ENCODE measurements around the gene RPS25. TPM values are rescaled to one million over a fixed set of nuclear protein-coding genes. Genes with fewer than 3 reads are reported as not detected.
A peak's percentile ranks its signal among the peaks of the same experiment; 100 is the strongest.

Gene RPS25
- total RNA-seq, result 1,000 to 10,000 TPM in 1 of 4 donors, 100 to 1,000 TPM in 3; 220 to 1,105 (median 540) TPM

DNA sequence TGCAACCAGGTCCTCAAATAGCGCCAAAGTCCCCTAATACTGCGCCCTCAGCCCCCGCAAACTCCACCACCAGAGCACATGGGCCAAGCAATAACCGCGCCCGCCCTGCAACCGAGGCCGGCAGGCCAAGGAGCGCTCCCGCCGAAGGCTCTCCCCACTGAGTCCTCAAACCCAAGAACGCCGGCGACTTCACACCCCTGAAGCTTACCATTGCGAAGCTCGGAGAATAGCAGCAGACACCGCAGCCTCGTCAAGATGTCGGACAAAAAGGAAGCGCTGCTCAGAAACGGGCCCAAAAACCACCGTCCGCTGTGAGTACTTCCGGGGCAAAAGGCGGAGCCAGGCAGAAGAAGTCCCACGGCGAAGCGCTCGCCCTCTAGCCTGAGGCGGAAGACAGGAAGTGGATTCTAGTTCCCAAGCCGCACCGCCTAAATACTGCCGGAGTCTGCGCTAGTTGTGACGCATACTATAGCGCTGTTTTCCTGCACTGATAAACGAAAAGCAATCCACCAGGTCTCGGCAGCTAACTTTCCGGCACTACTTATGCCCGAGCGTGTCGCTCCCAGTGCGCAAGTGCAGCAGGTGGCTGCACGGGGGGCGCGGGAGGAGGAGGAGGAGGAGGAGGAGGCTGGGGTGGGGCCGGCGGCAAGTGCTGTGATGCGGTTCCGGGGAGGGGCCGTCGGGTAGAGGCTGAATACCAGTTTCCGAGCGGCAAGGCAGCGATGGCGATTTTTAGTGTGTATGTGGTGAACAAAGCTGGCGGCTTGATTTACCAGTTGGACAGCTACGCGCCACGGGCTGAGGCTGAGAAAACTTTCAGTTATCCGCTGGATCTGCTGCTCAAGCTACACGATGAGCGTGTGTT, at the start of gene RPS25, which contains the start of gene TRAPPC4:
Gene RPS25, minus strand, starts transcription at position 270 of the 865 bp plus-strand sequence. Its CDS starts 59 bp downstream, at position 211.
Gene TRAPPC4, plus strand, starts transcription at position 693 of the 865 bp plus-strand sequence. Its CDS starts 30 bp downstream, at position 723.
- Histone ChIP-seq H3K36me3 (peaks cover 0 to 29% (median 14%) of the 10 kb centered on the region in 4 donors), H3K4me1 (peaks cover 27 to 61% (median 50%) of the 10 kb centered on the region in 4 donors), H3K4me3 (peak within 1 kb of the TSS; percentile 62 to 99 (median 86)), H3K27me3 (no peaks in the 10 kb centered on the region), H3K9me3 (no peaks in the 10 kb centered on the region), H3K27ac (peak within 1 kb of the TSS; percentile 88 to 96 (median 95))
- peak; percentile 96 for DNase-seq
- 1% methylated on average over 58 of the region's 63 CpGs; no CpG with 5 or more reads in 1 of the 2 donors for WGBS, 2 donors (ENCODE audit: low coverage in 1 of 2)
- intact Hi-C loops (cut with DNase I; ENCODE audit: low total_unique reads) (no loop called here), in situ Hi-C loops (cut with MboI; ENCODE audit: low pct_ligation_motif_present in 1 of 4, low pct_unique_long_range_greater_than_20kb in 1 of 4, low sequenced_read_pairs in 3 of 4) (no loop called here)
- TF ChIP-seq POLR2AphosphoS5 (IDR thresholded peaks at IDR 0.05), result peak; percentile 89 to 91 (median 89)
- peak; percentile 83 for TF ChIP-seq POLR2A (IDR thresholded peaks at IDR 0.05)
- TF ChIP-seq EP300 (IDR thresholded peaks at IDR 0.05; ENCODE audit: low read depth), result no peak
- TF ChIP-seq, protein P1, sequence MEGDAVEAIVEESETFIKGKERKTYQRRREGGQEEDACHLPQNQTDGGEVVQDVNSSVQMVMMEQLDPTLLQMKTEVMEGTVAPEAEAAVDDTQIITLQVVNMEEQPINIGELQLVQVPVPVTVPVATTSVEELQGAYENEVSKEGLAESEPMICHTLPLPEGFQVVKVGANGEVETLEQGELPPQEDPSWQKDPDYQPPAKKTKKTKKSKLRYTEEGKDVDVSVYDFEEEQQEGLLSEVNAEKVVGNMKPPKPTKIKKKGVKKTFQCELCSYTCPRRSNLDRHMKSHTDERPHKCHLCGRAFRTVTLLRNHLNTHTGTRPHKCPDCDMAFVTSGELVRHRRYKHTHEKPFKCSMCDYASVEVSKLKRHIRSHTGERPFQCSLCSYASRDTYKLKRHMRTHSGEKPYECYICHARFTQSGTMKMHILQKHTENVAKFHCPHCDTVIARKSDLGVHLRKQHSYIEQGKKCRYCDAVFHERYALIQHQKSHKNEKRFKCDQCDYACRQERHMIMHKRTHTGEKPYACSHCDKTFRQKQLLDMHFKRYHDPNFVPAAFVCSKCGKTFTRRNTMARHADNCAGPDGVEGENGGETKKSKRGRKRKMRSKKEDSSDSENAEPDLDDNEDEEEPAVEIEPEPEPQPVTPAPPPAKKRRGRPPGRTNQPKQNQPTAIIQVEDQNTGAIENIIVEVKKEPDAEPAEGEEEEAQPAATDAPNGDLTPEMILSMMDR (IDR thresholded peaks at IDR 0.05), result no peak

DNA sequence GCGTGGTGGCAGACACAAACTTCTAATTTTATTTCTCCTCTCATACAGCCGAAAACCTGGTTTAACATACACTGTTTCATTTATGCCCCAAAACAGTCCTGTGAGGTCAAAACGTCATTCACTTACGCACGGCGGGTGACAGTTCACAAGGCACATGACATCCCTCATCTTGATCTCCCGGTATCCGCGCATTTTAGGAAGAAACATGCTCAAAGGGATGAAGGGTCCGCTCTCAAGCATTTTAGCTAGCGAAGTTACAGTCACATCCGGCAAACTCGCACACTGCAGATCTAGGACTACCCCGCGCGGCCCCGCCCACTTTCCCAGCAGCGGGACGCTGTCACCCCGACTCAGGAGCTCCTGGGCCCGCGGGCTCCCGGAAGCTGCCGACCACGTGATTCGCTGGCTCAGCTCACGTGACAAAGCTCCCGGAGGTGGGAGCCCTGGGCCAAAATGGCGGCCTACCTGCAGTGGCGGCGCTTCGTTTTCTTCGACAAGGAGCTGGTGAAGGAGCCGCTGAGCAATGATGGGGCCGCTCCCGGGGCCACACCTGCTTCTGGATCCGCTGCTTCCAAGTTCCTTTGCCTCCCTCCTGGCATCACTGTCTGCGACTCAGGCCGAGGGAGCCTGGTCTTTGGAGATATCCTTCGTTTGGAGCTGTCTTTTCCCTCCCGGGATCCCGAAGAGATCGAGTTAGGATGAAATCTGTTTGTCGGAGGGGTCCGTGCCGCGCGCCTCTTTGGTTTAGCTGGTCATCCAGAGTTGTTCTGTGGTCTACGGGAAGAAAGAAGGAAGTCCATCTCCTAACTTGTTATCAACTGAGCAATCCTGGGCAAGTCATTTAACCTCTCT, 49.5 kb upstream of the RPS25 start, which contains the start of gene VPS11:
Gene VPS11, plus strand, starts transcription at position 448 of the 852 bp plus-strand sequence. Its CDS starts 6 bp downstream, at position 454.
- in situ Hi-C loops (cut with MboI; ENCODE audit: low pct_ligation_motif_present in 1 of 4, low pct_unique_long_range_greater_than_20kb in 1 of 4, low sequenced_read_pairs in 3 of 4), result no loop called here
- peak; percentile 99 for DNase-seq
- Histone ChIP-seq H3K4me1 (peaks cover 14 to 35% (median 22%) of the 10 kb centered on the region in 4 donors), H3K27ac (peak within 1 kb of the TSS; percentile 88 to 97 (median 90)), H3K27me3 (no peaks in the 10 kb centered on the region), H3K36me3 (peaks cover 0 to 27% (median 11%) of the 10 kb centered on the region in 4 donors), H3K4me3 (peak within 1 kb of the TSS; percentile 80 to 99 (median 90)), H3K9me3 (no peaks in the 10 kb centered on the region)
- 0 to 1% methylated on average over 7 to 49 of the region's 49 CpGs for WGBS, 2 donors (ENCODE audit: low coverage in 1 of 2)
- peak; percentile 78 for TF ChIP-seq POLR2A (IDR thresholded peaks at IDR 0.05)
- TF ChIP-seq, protein P1 (IDR thresholded peaks at IDR 0.05), result peak in 1 of 5 experiments; percentile 4
- peak; percentile 80 to 89 (median 89) for TF ChIP-seq POLR2AphosphoS5 (IDR thresholded peaks at IDR 0.05)
- peak; percentile 2 for TF ChIP-seq EP300 (IDR thresholded peaks at IDR 0.05; ENCODE audit: low read depth)
- intact Hi-C loops (cut with DNase I; ENCODE audit: low total_unique reads), result no loop called here

DNA sequence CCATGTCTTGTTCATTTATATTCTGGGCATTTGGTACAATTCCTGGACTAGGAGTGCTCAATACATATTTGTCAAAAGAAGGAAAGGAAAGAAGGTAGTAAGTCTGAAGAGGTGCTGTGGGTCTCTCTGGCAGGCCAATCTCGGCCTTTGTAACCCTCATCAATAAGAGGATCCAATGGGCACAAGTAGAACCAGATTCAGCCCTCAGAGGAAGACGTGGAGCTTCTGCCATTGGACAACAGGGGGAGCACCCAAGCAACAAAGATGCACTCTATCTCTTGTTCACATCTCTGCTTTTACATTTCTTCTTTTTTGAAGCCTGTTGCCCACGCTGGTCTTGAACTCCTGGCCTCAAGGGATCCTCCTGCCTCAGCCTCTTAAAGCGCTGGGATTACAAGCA, 47.2 kb upstream of the RPS25 start:
- Histone ChIP-seq H3K27ac (no peak overlapping the region), H3K36me3 (peaks cover 0 to 6% (median 0%) of the 10 kb centered on the region in 4 donors)
- in situ Hi-C loops (cut with MboI; ENCODE audit: low pct_ligation_motif_present in 1 of 4, low pct_unique_long_range_greater_than_20kb in 1 of 4, low sequenced_read_pairs in 3 of 4), result no loop called here

More for the DNA sequence above, 47.2 kb upstream of the RPS25 start:
- no peak for TF ChIP-seq EP300 (IDR thresholded peaks at IDR 0.05; ENCODE audit: low read depth)
- TF ChIP-seq, protein P1 (IDR thresholded peaks at IDR 0.05), result peak in 4 of 5 experiments; percentile 12 to 25 (median 18)
- Histone ChIP-seq H3K4me3 (no peak overlapping the region), H3K9me3 (no peaks in the 10 kb centered on the region), H3K27me3 (no peaks in the 10 kb centered on the region), H3K4me1 (peaks cover 14 to 36% (median 22%) of the 10 kb centered on the region in 4 donors)
- intact Hi-C loops (cut with DNase I; ENCODE audit: low total_unique reads), result no loop called here
- 69 to 80% methylated on average over 1 to 4 of the region's 4 CpGs for WGBS, 2 donors (ENCODE audit: low coverage in 1 of 2)
- DNase-seq, result peak; percentile 20
